NCI-H345 treated with DMSO at 0.1 percent for 48 hours (cell line): ENCODE data around the gene LAG3.

Experiments
- DNase-seq: peaks from one replicate; lab custom pipeline; 2025; ENCODE audit not compliant: unreplicated experiment; lab: John Stamatoyannopoulos, UW

Gene LAG3

DNA sequence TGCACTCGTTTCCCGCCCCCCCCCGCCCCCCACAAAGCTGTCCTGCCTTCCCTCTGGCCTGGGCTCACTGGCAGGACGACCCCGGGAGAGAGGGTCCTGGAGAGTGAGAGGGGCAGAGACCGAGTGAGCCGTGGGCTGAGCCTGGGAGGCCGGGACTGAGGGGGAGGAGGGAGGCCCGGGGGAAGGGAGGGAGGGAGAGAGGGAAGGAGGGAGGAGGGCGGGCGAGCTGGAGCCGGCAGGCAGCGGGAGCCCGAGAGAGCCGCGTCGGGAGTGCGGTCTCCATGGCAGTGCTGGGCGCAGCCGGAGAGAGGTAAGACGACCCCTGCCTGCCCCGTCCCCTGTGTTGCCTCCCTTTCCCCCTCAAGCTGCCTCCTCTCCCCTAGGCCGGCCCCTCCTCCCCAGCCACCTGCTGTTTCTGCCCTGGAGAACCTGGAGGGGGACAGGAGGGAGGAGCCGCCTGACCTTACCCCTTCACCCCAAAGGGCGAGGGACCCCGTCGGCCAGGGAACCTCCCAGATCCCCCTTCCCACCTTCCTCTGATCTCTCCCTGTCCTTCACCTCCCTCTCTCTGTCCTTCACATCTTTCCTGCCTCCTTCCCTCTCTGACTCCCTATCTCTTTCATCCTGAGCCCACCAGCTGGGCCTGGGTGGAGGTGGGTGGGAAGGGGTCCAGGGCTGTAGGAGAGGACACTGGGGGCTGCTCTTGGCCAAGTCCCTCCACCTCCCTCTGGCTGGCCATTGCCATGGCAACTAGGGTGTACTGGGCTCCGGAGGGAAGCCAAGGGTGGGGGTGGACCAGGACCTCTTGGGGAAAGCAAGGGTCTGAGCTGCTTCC, 49.5 kb downstream of the LAG3 start, which contains the start of gene GPR162:
GPR162 (plus strand) TSS at position 231 of the 835 bp plus-strand sequence. CDS start 2,078 bp downstream, outside the sequence.
- peak; percentile 24 for DNase-seq

DNA sequence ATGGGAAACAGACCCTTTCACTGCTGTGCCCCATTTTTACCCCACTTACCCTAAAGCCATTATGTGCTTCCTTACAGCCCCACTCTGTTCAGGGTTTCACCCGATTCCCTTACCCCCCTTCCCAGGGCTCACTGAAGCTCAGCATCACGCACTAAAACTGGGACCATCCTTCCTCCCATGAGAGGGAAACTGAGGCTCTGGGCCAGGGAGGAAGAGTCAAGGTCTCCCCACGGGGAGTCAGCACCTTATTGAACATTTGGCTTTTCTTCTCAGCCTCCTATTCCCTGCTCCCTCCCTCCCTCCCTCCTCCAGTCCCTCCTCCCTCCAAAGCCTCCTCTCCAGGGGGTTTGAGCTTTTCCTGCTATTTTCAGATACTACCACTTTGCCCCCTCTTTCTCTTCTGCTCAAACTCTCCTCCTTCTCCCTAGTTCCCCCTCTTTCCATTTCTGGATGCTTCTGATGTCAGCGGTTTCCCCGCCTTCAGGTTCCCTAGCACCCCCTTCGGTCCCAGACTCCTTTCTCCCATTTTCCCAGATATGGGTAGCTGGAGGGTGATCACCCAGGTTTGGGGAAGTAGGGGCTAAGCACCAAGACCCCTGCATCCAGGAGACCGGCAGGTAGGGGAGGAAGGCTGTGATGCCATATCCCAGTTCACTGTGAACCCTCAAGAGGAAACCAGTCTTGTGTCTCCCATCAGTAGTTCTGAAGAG, 50.3 kb downstream of the LAG3 start:
- no peak for DNase-seq

DNA sequence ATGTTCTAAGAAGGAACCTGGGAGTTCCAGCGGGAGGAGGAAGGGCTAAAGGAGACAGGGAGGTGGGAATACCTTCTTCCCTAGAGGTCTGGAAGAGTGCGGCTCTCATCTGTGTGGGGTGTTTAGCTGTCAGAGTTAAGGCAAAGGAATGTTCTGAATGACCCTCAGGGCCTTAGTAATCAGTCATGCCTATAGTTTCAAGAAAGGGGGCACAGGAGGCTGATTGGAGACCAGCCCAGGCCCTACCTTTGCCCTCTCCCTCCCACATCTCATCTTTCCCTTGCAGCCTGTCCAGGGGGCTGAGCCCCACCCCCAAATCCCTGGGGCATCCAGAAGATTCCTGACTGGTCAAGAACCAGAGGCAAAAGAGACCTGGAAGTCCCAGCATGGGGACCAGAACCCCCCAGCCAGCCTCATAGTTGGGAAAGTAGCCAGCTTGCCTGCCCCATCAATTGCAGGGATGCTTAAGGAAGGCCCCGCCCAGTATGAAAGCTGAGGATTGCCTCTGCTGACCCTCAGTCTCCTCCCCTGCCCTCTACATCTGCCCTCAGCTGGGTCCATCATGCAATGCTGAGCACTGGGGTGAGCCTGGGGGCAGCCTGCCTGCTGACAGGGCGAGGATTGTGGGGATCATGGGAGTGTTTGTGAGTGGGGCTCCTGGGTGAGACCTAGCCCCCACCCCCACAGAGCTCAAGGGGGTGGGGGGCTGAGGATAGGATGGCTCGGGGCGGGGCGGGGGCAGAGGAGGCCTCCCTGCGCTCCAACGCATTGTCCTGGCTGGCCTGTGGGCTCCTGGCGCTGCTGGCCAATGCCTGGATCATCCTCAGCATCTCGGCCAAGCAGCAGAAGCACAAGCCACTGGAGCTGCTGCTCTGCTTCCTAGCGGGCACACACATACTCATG, 51.1 kb downstream of the LAG3 start:
- no peak for DNase-seq

- DNase-seq, result no peak
Observed at GRCh38 chr12:6824085-6824775, 51.9 kb downstream of the LAG3 start.

- DNase-seq, result no peak
Observed at GRCh38 chr12:6824901-6825381, 52.6 kb downstream of the LAG3 start.

GRCh38 chr12:6825398-6826124, 53.2 kb downstream of the LAG3 start:
- DNase-seq, result peak; percentile 42

DNA sequence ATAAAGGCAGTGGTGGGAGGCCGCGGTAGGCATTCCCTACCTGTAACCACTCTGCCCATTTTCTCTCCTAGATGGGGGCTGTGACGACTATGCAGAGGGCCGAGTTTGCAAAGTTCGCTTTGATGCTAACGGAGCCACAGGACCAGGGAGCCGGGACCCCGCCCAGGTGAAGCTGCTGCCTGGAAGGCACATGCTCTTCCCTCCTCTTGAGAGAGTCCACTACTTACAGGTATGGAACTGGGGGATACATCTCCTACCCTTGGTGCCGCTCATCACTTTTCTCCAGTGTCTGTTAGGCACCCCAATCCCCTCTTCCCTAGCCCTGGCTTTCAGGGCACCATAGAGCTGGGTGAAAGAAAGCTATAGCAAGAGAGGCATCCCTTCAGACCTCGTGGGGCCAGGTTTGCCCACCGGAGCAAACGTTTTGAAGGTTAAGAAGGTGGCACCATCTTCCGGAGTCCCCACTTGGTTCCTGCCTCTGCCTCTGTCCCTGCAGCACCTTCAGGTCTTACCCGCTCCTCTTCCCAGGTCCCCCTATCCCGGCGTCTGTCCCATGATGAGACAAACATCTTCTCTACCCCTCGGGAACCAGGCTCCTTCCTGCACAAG, 53.9 kb downstream of the LAG3 start:
- DNase-seq, result no peak

- no peak for DNase-seq
Observed at GRCh38 chr12:6826734-6827436, 54.6 kb downstream of the LAG3 start.

DNA sequence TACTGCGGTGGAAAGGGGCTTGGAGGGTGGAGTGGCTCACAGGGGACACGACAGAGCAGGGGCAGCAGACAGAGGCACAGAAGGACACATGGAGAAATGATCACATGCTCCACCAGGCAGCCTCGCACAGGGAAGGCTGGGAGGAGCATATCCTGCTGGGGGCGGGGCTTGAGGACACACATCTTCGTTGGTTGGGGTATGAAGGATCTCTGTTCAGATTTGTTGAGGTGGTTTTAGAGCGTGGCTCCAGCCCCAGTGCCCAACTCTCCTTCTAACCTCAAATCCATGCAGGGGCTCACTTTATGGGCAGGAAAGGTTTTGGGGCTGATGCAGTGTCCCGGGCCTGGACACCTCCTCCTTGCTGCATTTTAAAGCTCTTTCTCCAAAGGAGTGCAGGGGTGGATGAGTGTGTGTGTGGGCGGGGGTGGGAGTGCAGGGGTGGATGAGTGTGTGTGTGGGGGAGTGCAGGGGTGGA, 55.2 kb downstream of the LAG3 start:
- peak; percentile 65 for DNase-seq
